Loucy (cell line): ENCODE measurements around the gene GDF2.

Experiments used
- CTCF ChIP-seq: fragments of 200-600 bp; sonication (generic); conservative IDR thresholded peaks from 2 replicates; pipeline ENCODE4 v1.5.1; 2014; ENCODE audit warnings: mild to moderate bottlenecking, antibody characterized with exemption, low read length
- EZH2phosphoT487 ChIP-seq: fragments of 200-600 bp; IDR thresholded peaks from 2 replicates; pipeline ENCODE4 v1.6.1; 2018; ENCODE audit warnings: antibody characterized with exemption, mild to moderate bottlenecking, moderate library complexity, borderline replicate concordance

GRCh38 chr10:47309408-47310089 is 12.7 kb upstream of the GDF2 start:
- TF ChIP-seq CTCF (peak; percentile 92), EZH2phosphoT487 (no peak)
